ENCODE data around the gene PABPC1L2B.
"Not testable (repeated sequence)": the region's sequence is repeated elsewhere in the genome, so short reads cannot be mapped to it uniquely, and the experiment has no call there.

PABPC1L2B gene

GRCh38 chrX:73002733-73003132, at the start of gene PABPC1L2B:
Gene PABPC1L2B (plus strand): TSS chrX:73002939. CDS start chrX:73003643, 704 bp downstream.
- DNase-seq, result not testable (repeated sequence)

- DNase-seq, result not testable (repeated sequence)
Observed at GRCh38 chrX:72959971-72960370, 42.8 kb upstream of the PABPC1L2B start.

- DNase-seq, result not testable (repeated sequence)
Observed at GRCh38 chrX:72971859-72972258, 30.9 kb upstream of the PABPC1L2B start.

- DNase-seq, result not testable (repeated sequence)
Observed at GRCh38 chrX:72974885-72975284, 27.9 kb upstream of the PABPC1L2B start.

- not testable (repeated sequence) for DNase-seq
Observed at GRCh38 chrX:72980894-72981469, 21.8 kb upstream of the PABPC1L2B start.

GRCh38 chrX:73004032-73004431, 1.3 kb downstream of the PABPC1L2B start:
- DNase-seq, result not testable (repeated sequence)

GRCh38 chrX:73021361-73022092, 18.8 kb downstream of the PABPC1L2B start:
- no peak for DNase-seq

- not testable (repeated sequence) for DNase-seq
Observed at GRCh38 chrX:73022093-73022445, 19.3 kb downstream of the PABPC1L2B start.

GRCh38 chrX:73028876-73029275, 26.1 kb downstream of the PABPC1L2B start:
- DNase-seq, result no peak

Data from SHP77 treated with DMSO at 0.1 percent for 48 hours (cell line).